Mesenchymal stem cell (in vitro differentiated cells and primary cell): ENCODE data around the gene GRK4.

Experiments used
- DNase-seq: peaks from one replicate; pipeline ENCODE4 v3.0.0-alpha.2; 2013
- H2AFZ ChIP-seq: one replicate; pipeline ENCODE4 v1.6.1; 2013; ENCODE audit warnings: low read depth, mild to moderate bottlenecking, control low read depth, inconsistent platforms, low read length, moderate library complexity
- H2AK5ac ChIP-seq: 2 replicates; pipeline ENCODE4 v1.6.1; 2013; ENCODE audit warnings: low read length, moderate library complexity, mild to moderate bottlenecking, inconsistent platforms; ENCODE audit not compliant: severe bottlenecking
- H2BK120ac ChIP-seq: one replicate; pipeline ENCODE4 v1.6.1; 2013; ENCODE audit warnings: low read depth, mild to moderate bottlenecking, inconsistent platforms, low read length, moderate library complexity
- H2BK12ac ChIP-seq, 2 experiments: one replicate each; pipeline ENCODE4 v1.6.1; 2013; ENCODE audit warnings: inconsistent platforms in 2 of 2, low read length in 2 of 2, mild to moderate bottlenecking in 2 of 2, moderate library complexity in 2 of 2, control low read depth in 1 of 2
- H2BK15ac ChIP-seq: one replicate; pipeline ENCODE4 v1.6.1; 2013; ENCODE audit warnings: mild to moderate bottlenecking, low read depth, inconsistent platforms; ENCODE audit not compliant: poor library complexity, severe bottlenecking
- H2BK5ac ChIP-seq: 2 replicates; pipeline ENCODE4 v1.6.1; 2013; ENCODE audit warnings: low read depth, mild to moderate bottlenecking, low read length, control low read depth, inconsistent platforms; ENCODE audit not compliant: poor library complexity, severe bottlenecking
- H3K14ac ChIP-seq, 2 experiments: one replicate each; pipeline ENCODE4 v1.6.1; 2013; ENCODE audit warnings: inconsistent platforms in 2 of 2, low read length in 2 of 2, control low read depth in 1 of 2, mild to moderate bottlenecking in 1 of 2, moderate library complexity in 1 of 2
- H3K18ac ChIP-seq, 2 experiments: one replicate each; pipeline ENCODE4 v1.6.1; 2013; ENCODE audit warnings: inconsistent platforms in 2 of 2, low read length in 2 of 2, control low read depth in 1 of 2, low read depth in 1 of 2, mild to moderate bottlenecking in 1 of 2
- H3K23ac ChIP-seq, 2 experiments: one replicate each; pipeline ENCODE4 v1.6.1; 2013; ENCODE audit warnings: inconsistent platforms in 2 of 2, low read length in 2 of 2, mild to moderate bottlenecking in 2 of 2, moderate library complexity in 2 of 2, control low read depth in 1 of 2
- H3K27ac ChIP-seq: 2 replicates; pipeline ENCODE4 v1.5.1; 2013; ENCODE audit warnings: mild to moderate bottlenecking, moderate library complexity, low read length, control low read depth, inconsistent platforms; ENCODE audit not compliant: poor library complexity, severe bottlenecking
- H3K27me3 ChIP-seq, 2 experiments: 2 replicates each; pipeline versions ENCODE4 v1.6.1 to v1.7.0; 2013; ENCODE audit warnings: low read length in 2 of 2, mild to moderate bottlenecking in 2 of 2, moderate library complexity in 2 of 2, control low read depth in 1 of 2, inconsistent platforms in 1 of 2; ENCODE audit not compliant: control insufficient read depth in 1 of 2, insufficient read depth in 1 of 2
- H3K36me3 ChIP-seq, 2 experiments: 2 replicates each; pipeline versions ENCODE4 v1.6.1 to v1.7.0; 2013; ENCODE audit warnings: low read length in 2 of 2, control low read depth in 1 of 2, inconsistent platforms in 1 of 2, low read depth in 1 of 2, mild to moderate bottlenecking in 1 of 2; ENCODE audit not compliant: insufficient read depth in 2 of 2, control insufficient read depth in 1 of 2
- H3K4ac ChIP-seq, 2 experiments: one replicate each; pipeline ENCODE4 v1.6.1; 2013; ENCODE audit warnings: inconsistent platforms in 2 of 2, low read length in 2 of 2, mild to moderate bottlenecking in 2 of 2, moderate library complexity in 2 of 2, control low read depth in 1 of 2, low read depth in 1 of 2
- H3K4me1 ChIP-seq: 2 replicates; pipeline ENCODE4 v1.6.1; 2013; ENCODE audit warnings: low read depth, low read length, control low read depth; ENCODE audit not compliant: control insufficient read depth, insufficient read depth
- H3K4me2 ChIP-seq: 2 replicates; pipeline ENCODE4 v1.6.1; 2013; ENCODE audit warnings: low read length, mild to moderate bottlenecking, inconsistent platforms; ENCODE audit not compliant: poor library complexity, severe bottlenecking
- H3K4me3 ChIP-seq, 2 experiments: 2 replicates each; pipeline versions ENCODE4 v1.5.1 to v1.7.0; 2013; ENCODE audit warnings: low read length in 2 of 2, mild to moderate bottlenecking in 2 of 2, control low read depth in 1 of 2, low read depth in 1 of 2; ENCODE audit not compliant: insufficient read depth in 1 of 2
- H3K79me1 ChIP-seq: replicated peaks from 2 replicates; pipeline ENCODE4 v1.6.1; 2013; ENCODE audit warnings: mild to moderate bottlenecking, control low read depth, low read length, inconsistent platforms; ENCODE audit not compliant: poor library complexity, severe bottlenecking
- H3K9ac ChIP-seq: 2 replicates; pipeline ENCODE4 v1.7.0; 2013; ENCODE audit warnings: mild to moderate bottlenecking, low read length, moderate library complexity
- H3K9me3 ChIP-seq: 2 replicates; pipeline ENCODE4 v1.7.0; 2013; ENCODE audit warnings: mild to moderate bottlenecking, low read length; ENCODE audit not compliant: control insufficient read depth
- H4K8ac ChIP-seq: one replicate; pipeline ENCODE4 v1.6.1; 2013; ENCODE audit warnings: inconsistent platforms, mild to moderate bottlenecking, low read length, moderate library complexity
- H4K91ac ChIP-seq: one replicate; pipeline ENCODE4 v1.6.1; 2013; ENCODE audit warnings: mild to moderate bottlenecking, low read length, inconsistent platforms
- WGBS: methylation state at CpG from one replicate; pipeline ENCODE4 v1.1.7; 2013; ENCODE audit warnings: mixed read lengths; 5-methylcytosine and 5-hydroxymethylcytosine counted together

The GRK4 gene

GRCh38 chr4:3039706-3040366, 76.5 kb downstream of the GRK4 start:
- H3K9ac ChIP-seq: no peak overlapping the region
- H3K4me2 ChIP-seq: no peak overlapping the region
- no peak overlapping the region for H2BK12ac ChIP-seq
- no peak overlapping the region for H3K4ac ChIP-seq
- no peak overlapping the region for H3K23ac ChIP-seq
- no peaks in the 10 kb centered on the region for H3K79me1 ChIP-seq
- no peak overlapping the region for H3K27ac ChIP-seq
- H4K8ac ChIP-seq: no peak overlapping the region
- H3K27me3 ChIP-seq: peaks cover 0 to 41% of the 10 kb centered on the region in 2 experiments
- H2AFZ ChIP-seq: no peak overlapping the region
- H3K4me1 ChIP-seq: no peaks in the 10 kb centered on the region
- no peaks in the 10 kb centered on the region for H3K9me3 ChIP-seq
- no peak for DNase-seq
- H2BK120ac ChIP-seq: no peak overlapping the region
- 87% methylated on average over 8 of the region's 8 CpGs for WGBS
- H4K91ac ChIP-seq: no peak overlapping the region
- H2BK5ac ChIP-seq: no peak overlapping the region
- H3K36me3 ChIP-seq: no peaks in the 10 kb centered on the region
- H3K18ac ChIP-seq: no peak overlapping the region
- H2AK5ac ChIP-seq: no peak overlapping the region
- H3K4me3 ChIP-seq: no peak overlapping the region
- H2BK15ac ChIP-seq: no peak overlapping the region
- H3K14ac ChIP-seq: no peak overlapping the region

DNA sequence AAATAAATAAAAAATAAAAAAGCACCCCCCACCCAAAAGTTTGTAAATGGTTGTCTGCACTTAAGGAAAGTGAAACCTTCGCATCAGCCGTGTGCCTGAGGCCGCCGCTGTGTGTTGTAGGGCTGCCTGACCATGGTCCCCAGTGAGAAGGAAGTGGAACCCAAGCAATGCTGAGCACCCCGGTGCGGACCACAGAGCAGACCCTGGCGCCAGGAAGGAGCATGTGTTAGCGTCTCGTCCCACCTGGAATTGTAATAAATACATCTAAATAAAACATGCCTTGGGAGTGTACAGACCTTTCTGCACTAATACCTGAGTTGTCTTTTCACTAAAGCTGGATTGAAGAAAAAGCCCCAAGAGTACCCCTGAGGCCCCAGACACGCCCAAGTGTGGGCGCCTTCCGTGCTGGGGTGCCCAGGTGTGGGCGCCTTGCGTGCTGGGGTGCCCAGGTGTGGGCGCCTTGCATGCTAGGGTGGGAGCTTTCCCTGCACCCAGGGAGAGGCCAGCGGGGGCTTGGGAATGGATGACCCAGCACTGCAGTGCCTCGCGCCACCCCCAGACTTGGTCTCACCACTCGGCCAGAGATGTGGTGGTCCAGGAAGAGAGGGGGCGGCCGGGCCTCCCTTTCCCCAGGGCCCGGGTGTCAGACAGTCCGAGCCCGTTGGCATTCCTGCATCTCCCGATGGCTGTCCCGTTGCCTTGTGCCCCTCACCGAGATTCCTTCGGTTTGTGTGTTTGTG, 77.3 kb downstream of the GRK4 start:
- no peak overlapping the region for H3K4ac ChIP-seq
- H2BK15ac ChIP-seq: no peak overlapping the region
- no peak overlapping the region for H3K14ac ChIP-seq
- H3K36me3 ChIP-seq: no peaks in the 10 kb centered on the region
- H3K27me3 ChIP-seq: peaks cover 4 to 44% of the 10 kb centered on the region in 2 experiments
- no peaks in the 10 kb centered on the region for H3K9me3 ChIP-seq
- H4K91ac ChIP-seq: no peak overlapping the region
- no peak overlapping the region for H3K23ac ChIP-seq
- H2AK5ac ChIP-seq: no peak overlapping the region
- peak overlapping the region in 1 of 2 experiments; percentile 76 for H3K4me3 ChIP-seq
- H4K8ac ChIP-seq: no peak overlapping the region
- H2BK12ac ChIP-seq: no peak overlapping the region
- H3K27ac ChIP-seq: no peak overlapping the region
- 89% methylated on average over 23 of the region's 28 CpGs for WGBS
- H3K4me2 ChIP-seq: no peak overlapping the region
- H3K4me1 ChIP-seq: no peaks in the 10 kb centered on the region
- H2AFZ ChIP-seq: no peak overlapping the region
- H2BK5ac ChIP-seq: no peak overlapping the region
- no peak overlapping the region for H3K18ac ChIP-seq
- peak overlapping the region; percentile 82 for H3K9ac ChIP-seq
- no peaks in the 10 kb centered on the region for H3K79me1 ChIP-seq
- no peak for DNase-seq
- H2BK120ac ChIP-seq: no peak overlapping the region

DNA sequence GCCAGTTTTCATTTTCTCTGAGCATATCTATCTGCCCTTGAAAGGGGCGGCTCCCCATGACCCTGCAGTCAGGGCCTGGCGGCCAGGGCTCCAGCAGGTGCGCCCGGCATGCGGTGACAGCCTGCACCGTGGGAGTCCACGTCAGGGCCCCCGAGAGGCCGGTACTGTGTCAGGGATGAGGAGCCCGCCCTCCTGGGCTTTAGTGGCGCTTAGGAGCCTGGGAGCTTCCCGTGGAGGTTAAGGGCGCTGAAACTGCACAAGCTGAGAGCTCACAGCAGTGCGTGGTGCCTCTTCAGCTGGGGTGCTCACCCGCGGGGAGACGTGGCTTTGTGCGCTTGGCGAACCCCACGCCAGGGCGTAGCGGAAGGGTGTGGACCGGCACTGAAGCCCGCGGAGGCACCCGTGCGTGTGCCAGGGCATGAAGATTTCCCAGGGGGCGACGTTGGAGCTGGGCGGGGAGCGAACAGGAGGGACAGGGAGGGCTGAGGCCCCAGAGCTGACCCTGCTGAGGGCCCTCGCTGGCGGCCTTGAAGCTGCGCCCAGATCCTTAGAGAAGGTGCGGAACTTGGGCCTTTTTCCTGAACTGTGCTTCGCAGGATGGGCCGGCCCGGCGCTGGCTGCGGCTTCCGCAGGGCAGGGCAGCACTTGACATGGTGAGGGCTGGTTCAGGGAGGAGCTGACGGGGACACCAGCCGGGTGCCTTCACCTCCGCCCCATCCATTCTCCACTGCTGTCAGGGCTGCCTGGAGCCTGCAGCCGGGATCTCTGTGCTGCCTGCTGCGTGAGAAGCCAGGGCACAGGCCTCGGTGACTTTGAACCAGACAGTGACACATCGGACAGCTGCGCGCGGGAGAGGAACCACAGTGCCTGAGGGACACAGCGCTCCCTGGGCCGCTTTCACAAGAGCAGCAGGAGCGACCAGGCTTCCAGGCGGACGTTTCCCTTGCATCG, 78.1 kb downstream of the GRK4 start:
- Histone ChIP-seq H3K36me3 (no peaks in the 10 kb centered on the region), H4K8ac (no peak overlapping the region), H2BK5ac (no peak overlapping the region), H3K27ac (no peak overlapping the region), H3K4me2 (no peak overlapping the region), H3K14ac (peak overlapping the region in 1 of 2 experiments; percentile 64), H3K18ac (no peak overlapping the region), H3K4ac (peak overlapping the region in 1 of 2 experiments; percentile 27), H2AK5ac (no peak overlapping the region), H3K9ac (peak overlapping the region; percentile 82), H4K91ac (peak overlapping the region; percentile 58), H2BK12ac (no peak overlapping the region), H3K4me1 (no peaks in the 10 kb centered on the region), H3K23ac (no peak overlapping the region), H3K79me1 (no peaks in the 10 kb centered on the region), H2BK120ac (peak overlapping the region; percentile 12), H3K9me3 (no peaks in the 10 kb centered on the region), H3K27me3 (peaks cover 4 to 35% of the 10 kb centered on the region in 2 experiments), H3K4me3 (peak overlapping the region in 1 of 2 experiments; percentile 76), H2BK15ac (no peak overlapping the region), H2AFZ (peak overlapping the region; percentile 62)
- WGBS: 65% methylated on average over 57 of the region's 57 CpGs
- DNase-seq: peak; percentile 75
